H1 (cell line): ENCODE data around the gene VGLL4. TPM values are rescaled to one million over a fixed set of nuclear protein-coding genes. Genes with fewer than 3 reads are reported as not detected.

Experiments used
- BCL11A ChIP-seq, 2 experiments: IDR thresholded peaks; one replicate each; pipeline ENCODE4 v1.6.1; 2011; ENCODE audit warnings: low read depth in 2 of 2, low read length in 2 of 2, mild to moderate bottlenecking in 2 of 2
- EP300 ChIP-seq, 2 experiments: IDR thresholded peaks; 1 replicate in 1 of 2; 2 replicates in 1 of 2; pipeline ENCODE4 v1.6.1; 2011 to 2012; ENCODE audit warnings: low read depth in 2 of 2, low read length in 2 of 2, mild to moderate bottlenecking in 2 of 2, borderline replicate concordance in 1 of 2, inconsistent platforms in 1 of 2, moderate library complexity in 1 of 2
- RAD21 ChIP-seq, 2 experiments: IDR thresholded peaks in 1 of 2; conservative IDR thresholded peaks in 1 of 2; 2 replicates each; pipeline ENCODE4 v1.6.1; 2011; ENCODE audit warnings: low read depth in 2 of 2, low read length in 2 of 2, improper control_type of control experiment in 1 of 2, inconsistent platforms in 1 of 2, mild to moderate bottlenecking in 1 of 2, moderate library complexity in 1 of 2
- SP1 ChIP-seq: IDR thresholded peaks from 2 replicates; pipeline ENCODE4 v1.6.1; 2011; ENCODE audit warnings: low read depth, low read length
- SP4 ChIP-seq: IDR thresholded peaks from 2 replicates; pipeline ENCODE4 v1.6.1; 2012; ENCODE audit warnings: low read length, inconsistent platforms
- TAF1 ChIP-seq: IDR thresholded peaks from 2 replicates; pipeline ENCODE4 v1.6.1; 2011; ENCODE audit warnings: mild to moderate bottlenecking, low read depth, low read length
- TCF12 ChIP-seq: IDR thresholded peaks from 2 replicates; pipeline ENCODE4 v1.6.1; 2011; ENCODE audit warnings: low read depth, mild to moderate bottlenecking, low read length
- TEAD4 ChIP-seq: IDR thresholded peaks from 2 replicates; pipeline ENCODE4 v1.6.1; 2012; ENCODE audit warnings: low read depth, low read length, inconsistent platforms, mixed read lengths
- polyA plus RNA-seq, 7 experiments: library from polyadenylated mRNA; depleted of rRNA in 3 of 7; stranded (reverse) in 5 of 7; unstranded in 2 of 7; fragments of >200 nt in 5 of 7; fragments of 200-250 nt in 2 of 7; gene quantifications; 1 replicate in 5 of 7; 2 replicates in 1 of 7; 4 replicates in 1 of 7; pipeline versions ENCODE4 v1.2.1 to v1.2.3, GENCODE V29; 2011 to 2013; ENCODE audit warnings: missing spikeins in 2 of 7, mixed read lengths in 2 of 7
- total RNA-seq: library from RNA; stranded (reverse); fragmentation: NEBNext Ultra II Directional; extraction: Animal tissue kit (Norgen Biotek cat#: 25700); gene quantifications from 2 replicates; pipeline ENCODE4 v1.2.1, GENCODE V29; 2021
- TF ChIP-seq, protein P1 (sequence below): fragments of 300-600 bp; sonication (generic); IDR thresholded peaks from 2 replicates; pipeline ENCODE4 v1.7.1; 2012; ENCODE audit warnings: low read length, moderate library complexity, mild to moderate bottlenecking, inconsistent platforms; ENCODE audit not compliant: insufficient replicate concordance
- TF ChIP-seq, protein P2 (sequence below): IDR thresholded peaks from 2 replicates; pipeline ENCODE4 v1.6.1; 2011; ENCODE audit warnings: low read depth, mild to moderate bottlenecking, low read length; ENCODE audit not compliant: insufficient read depth

Gene VGLL4
- total and polyA plus RNA-seq, 2 of the 8 experiments (the other 6 are each of a cell fraction or from before 2014, with no cell fraction given), result 45.1 to 50.0 TPM

DNA sequence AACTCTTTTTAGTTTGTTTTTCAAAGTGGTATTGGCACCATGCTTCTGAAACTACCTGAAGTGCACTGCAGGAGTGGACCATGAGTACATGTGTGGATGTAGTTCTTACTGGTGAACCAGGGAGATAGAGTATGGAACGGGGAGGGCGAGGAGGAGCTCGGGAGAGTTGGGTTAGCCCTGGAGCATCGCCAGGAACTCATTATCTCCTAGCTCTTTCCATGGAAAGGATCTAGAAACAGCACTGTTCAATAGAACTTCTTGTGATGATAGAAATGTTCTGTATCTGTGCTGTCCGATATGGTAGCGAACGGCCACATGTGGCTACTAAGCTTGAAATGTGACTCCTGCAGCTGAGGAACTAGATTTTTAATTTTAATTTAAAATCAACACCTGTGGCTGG lies 47.3 kb downstream of the VGLL4 start (continued):
- TF ChIP-seq, protein P1, sequence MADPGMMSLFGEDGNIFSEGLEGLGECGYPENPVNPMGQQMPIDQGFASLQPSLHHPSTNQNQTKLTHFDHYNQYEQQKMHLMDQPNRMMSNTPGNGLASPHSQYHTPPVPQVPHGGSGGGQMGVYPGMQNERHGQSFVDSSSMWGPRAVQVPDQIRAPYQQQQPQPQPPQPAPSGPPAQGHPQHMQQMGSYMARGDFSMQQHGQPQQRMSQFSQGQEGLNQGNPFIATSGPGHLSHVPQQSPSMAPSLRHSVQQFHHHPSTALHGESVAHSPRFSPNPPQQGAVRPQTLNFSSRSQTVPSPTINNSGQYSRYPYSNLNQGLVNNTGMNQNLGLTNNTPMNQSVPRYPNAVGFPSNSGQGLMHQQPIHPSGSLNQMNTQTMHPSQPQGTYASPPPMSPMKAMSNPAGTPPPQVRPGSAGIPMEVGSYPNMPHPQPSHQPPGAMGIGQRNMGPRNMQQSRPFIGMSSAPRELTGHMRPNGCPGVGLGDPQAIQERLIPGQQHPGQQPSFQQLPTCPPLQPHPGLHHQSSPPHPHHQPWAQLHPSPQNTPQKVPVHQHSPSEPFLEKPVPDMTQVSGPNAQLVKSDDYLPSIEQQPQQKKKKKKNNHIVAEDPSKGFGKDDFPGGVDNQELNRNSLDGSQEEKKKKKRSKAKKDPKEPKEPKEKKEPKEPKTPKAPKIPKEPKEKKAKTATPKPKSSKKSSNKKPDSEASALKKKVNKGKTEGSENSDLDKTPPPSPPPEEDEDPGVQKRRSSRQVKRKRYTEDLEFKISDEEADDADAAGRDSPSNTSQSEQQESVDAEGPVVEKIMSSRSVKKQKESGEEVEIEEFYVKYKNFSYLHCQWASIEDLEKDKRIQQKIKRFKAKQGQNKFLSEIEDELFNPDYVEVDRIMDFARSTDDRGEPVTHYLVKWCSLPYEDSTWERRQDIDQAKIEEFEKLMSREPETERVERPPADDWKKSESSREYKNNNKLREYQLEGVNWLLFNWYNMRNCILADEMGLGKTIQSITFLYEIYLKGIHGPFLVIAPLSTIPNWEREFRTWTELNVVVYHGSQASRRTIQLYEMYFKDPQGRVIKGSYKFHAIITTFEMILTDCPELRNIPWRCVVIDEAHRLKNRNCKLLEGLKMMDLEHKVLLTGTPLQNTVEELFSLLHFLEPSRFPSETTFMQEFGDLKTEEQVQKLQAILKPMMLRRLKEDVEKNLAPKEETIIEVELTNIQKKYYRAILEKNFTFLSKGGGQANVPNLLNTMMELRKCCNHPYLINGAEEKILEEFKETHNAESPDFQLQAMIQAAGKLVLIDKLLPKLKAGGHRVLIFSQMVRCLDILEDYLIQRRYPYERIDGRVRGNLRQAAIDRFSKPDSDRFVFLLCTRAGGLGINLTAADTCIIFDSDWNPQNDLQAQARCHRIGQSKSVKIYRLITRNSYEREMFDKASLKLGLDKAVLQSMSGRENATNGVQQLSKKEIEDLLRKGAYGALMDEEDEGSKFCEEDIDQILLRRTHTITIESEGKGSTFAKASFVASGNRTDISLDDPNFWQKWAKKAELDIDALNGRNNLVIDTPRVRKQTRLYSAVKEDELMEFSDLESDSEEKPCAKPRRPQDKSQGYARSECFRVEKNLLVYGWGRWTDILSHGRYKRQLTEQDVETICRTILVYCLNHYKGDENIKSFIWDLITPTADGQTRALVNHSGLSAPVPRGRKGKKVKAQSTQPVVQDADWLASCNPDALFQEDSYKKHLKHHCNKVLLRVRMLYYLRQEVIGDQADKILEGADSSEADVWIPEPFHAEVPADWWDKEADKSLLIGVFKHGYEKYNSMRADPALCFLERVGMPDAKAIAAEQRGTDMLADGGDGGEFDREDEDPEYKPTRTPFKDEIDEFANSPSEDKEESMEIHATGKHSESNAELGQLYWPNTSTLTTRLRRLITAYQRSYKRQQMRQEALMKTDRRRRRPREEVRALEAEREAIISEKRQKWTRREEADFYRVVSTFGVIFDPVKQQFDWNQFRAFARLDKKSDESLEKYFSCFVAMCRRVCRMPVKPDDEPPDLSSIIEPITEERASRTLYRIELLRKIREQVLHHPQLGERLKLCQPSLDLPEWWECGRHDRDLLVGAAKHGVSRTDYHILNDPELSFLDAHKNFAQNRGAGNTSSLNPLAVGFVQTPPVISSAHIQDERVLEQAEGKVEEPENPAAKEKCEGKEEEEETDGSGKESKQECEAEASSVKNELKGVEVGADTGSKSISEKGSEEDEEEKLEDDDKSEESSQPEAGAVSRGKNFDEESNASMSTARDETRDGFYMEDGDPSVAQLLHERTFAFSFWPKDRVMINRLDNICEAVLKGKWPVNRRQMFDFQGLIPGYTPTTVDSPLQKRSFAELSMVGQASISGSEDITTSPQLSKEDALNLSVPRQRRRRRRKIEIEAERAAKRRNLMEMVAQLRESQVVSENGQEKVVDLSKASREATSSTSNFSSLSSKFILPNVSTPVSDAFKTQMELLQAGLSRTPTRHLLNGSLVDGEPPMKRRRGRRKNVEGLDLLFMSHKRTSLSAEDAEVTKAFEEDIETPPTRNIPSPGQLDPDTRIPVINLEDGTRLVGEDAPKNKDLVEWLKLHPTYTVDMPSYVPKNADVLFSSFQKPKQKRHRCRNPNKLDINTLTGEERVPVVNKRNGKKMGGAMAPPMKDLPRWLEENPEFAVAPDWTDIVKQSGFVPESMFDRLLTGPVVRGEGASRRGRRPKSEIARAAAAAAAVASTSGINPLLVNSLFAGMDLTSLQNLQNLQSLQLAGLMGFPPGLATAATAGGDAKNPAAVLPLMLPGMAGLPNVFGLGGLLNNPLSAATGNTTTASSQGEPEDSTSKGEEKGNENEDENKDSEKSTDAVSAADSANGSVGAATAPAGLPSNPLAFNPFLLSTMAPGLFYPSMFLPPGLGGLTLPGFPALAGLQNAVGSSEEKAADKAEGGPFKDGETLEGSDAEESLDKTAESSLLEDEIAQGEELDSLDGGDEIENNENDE, result no peak
- TF ChIP-seq TCF12 (no peak), EP300 (IDR thresholded peaks at IDR 0.05; ENCODE audit: borderline replicate concordance in 1 of 2, low read depth in 2 of 2, low read length in 2 of 2) (no peak), RAD21 (IDR thresholded peaks at IDR 0.05 in 1 of 2, conservative IDR thresholded peaks at IDR 0.05 in 1 of 2; ENCODE audit: low read depth in 2 of 2, low read length in 2 of 2) (no peak), TEAD4 (no peak), TAF1 (no peak), BCL11A (IDR thresholded peaks at IDR 0.05; ENCODE audit: low read depth in 2 of 2, low read length in 2 of 2) (no peak), SP4 (no peak), SP1 (no peak)
- TF ChIP-seq, protein P2, sequence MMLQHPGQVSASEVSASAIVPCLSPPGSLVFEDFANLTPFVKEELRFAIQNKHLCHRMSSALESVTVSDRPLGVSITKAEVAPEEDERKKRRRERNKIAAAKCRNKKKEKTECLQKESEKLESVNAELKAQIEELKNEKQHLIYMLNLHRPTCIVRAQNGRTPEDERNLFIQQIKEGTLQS, result no peak
